ENCODE data around the gene SLC39A11. TPM values are rescaled to one million over a fixed set of nuclear protein-coding genes. Genes with fewer than 3 reads are reported as not detected.
"Not testable (repeated sequence)": the region's sequence is repeated elsewhere in the genome, so short reads cannot be mapped to it uniquely, and the experiment has no call there.

SLC39A11 gene
- total RNA-seq, 4 donors from 2014 or later: 23.0 to 30.9 (median 27.6) TPM

- no peaks in the 10 kb centered on the region for H3K36me3 ChIP-seq
- H3K27ac ChIP-seq: no peak overlapping the region
- 50 to 77% methylated on average over 2 to 5 of the region's 8 CpGs for WGBS, 2 donors
- H3K4me1 ChIP-seq: peaks cover 0 to 7% (median 0%) of the 10 kb centered on the region in 3 donors
- H3K4me3 ChIP-seq: no peak overlapping the region
- no peaks in the 10 kb centered on the region for H3K9me3 ChIP-seq
- no peak for DNase-seq
- intact Hi-C loops (cut with DNase I): no loop called here
- TF ChIP-seq POLR2A (IDR thresholded peaks at IDR 0.05): no peak
- no peak for TF ChIP-seq CTCF (IDR thresholded peaks at IDR 0.05)
- H3K27me3 ChIP-seq: no peaks in the 10 kb centered on the region
These were observed 87.1 kb downstream of the SLC39A11 start for GRCh38 chr17:73005360-73005759.

GRCh38 chr17:73003487-73003886, 89.0 kb downstream of the SLC39A11 start:
- WGBS, 2 donors: 82 to 88% methylated on average over 4 to 6 of the region's 6 CpGs
- TF ChIP-seq POLR2A (IDR thresholded peaks at IDR 0.05) (no peak), CTCF (IDR thresholded peaks at IDR 0.05) (peak in 1 of 6 experiments; percentile 26)
- no peak overlapping the region for H3K4me3 ChIP-seq
- intact Hi-C loops (cut with DNase I): no loop called here
- H3K4me1 ChIP-seq: peaks cover 0 to 7% (median 0%) of the 10 kb centered on the region in 3 donors
- no peak for DNase-seq
- H3K36me3 ChIP-seq: no peaks in the 10 kb centered on the region
- H3K9me3 ChIP-seq: no peaks in the 10 kb centered on the region
- H3K27ac ChIP-seq: no peak overlapping the region
- H3K27me3 ChIP-seq: no peaks in the 10 kb centered on the region

DNA sequence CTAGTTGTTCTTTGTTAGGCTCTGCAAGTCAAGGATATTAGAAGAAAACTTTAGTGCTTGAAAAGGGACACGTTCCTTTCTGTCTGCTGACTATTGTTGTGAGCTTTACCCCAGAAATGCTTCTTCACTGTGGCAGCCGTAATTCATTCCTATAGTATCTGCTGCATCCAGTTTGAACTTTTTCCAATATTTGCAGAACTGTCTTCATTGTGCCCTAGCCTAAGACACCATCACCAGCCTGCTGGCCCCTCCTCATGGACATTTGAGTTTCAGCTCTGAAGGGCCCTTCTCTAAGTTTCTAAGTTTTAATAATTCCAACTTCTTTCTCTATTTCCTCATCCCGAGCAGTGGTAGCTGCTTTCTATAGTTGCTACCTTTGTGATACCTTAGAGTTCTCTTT, 91.7 kb downstream of the SLC39A11 start:
- Histone ChIP-seq H3K27ac (no peak overlapping the region), H3K36me3 (peaks cover 0 to 9% (median 0%) of the 10 kb centered on the region in 3 donors), H3K9me3 (no peaks in the 10 kb centered on the region), H3K27me3 (no peaks in the 10 kb centered on the region), H3K4me1 (no peaks in the 10 kb centered on the region), H3K4me3 (no peak overlapping the region)
- 87 to 90% methylated on average over 3 of the region's 3 CpGs for whole genome bisulfite sequencing, 2 donors
- intact Hi-C loops (cut with DNase I): no loop called here
- DNase-seq: no peak
- TF ChIP-seq CTCF (IDR thresholded peaks at IDR 0.05) (no peak), POLR2A (IDR thresholded peaks at IDR 0.05) (no peak)

DNA sequence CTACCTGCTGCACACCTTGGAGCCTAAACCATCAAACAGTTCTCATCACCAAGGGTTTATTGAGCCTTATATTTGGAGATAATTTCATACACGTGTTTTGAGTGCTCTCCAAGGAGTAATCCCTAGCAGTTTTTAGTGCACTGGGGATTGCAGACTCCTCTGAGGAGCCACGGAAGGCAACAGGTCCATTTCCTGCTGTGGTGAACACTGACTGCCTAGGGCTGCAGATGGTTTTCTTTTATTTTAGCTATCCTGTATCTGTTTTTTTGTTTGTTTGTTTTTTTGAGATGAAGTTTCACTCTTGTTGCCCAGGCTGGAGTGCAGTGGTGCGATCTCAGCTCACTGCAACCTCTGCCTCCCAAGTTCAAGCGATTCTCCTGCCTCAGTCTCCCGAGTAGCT, 93.0 kb downstream of the SLC39A11 start:
- H3K4me3 ChIP-seq; DNase-seq; H3K27ac ChIP-seq; H3K27me3 ChIP-seq; H3K4me1 ChIP-seq; intact Hi-C loops (cut with DNase I); H3K9me3 ChIP-seq: not testable (repeated sequence)
- peaks cover 0 to 11% (median 0%) of the 10 kb centered on the region in 3 donors for H3K36me3 ChIP-seq
- 77 to 84% methylated on average over 5 of the region's 5 CpGs for WGBS, 2 donors

DNA sequence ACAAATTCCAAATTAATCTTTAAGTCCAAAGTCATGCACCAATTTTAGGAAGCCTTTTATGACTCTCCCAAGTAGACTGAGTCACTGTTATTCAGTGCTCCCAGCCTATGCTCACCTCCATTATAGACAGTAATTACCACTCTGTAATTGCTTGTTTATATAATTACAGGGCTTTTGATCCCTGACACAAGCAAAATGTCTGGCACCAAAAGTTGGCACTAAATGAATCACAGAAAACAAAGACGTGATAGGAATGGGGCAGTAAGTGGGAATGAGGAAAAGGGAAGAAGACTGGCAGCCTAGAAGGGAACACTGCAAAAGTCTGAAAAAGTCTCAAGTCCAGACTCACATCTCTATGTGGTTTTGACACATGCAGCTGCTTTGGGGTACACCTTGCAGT, 94.1 kb downstream of the SLC39A11 start:
- TF ChIP-seq CTCF (IDR thresholded peaks at IDR 0.05): no peak
- no peak for TF ChIP-seq POLR2A (IDR thresholded peaks at IDR 0.05)
- WGBS, 2 donors: 31 to 53% methylated on average over 1 of the region's 1 CpG
- intact Hi-C loops (cut with DNase I): no loop called here

DNA sequence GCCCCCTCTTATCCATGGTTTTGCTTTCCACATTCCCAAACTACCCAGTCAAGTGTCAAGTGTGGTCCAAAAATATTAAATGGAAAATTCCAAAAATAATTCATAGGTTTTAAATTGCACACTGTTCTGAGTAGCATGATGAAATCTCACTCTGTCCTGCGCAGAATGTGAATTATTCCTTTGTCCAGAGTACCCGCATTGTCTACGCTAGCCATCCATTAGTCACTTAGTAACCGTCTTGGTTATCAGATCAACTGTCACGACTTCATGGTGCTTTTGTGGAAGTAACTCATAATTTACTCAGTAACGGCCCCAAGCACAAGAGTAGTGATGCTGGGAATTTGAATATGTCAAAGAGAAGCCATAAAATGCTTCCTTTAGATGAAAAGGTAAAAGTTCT, 94.9 kb downstream of the SLC39A11 start:
- no peak for DNase-seq
- Histone ChIP-seq H3K27ac (no peak overlapping the region), H3K4me3 (no peak overlapping the region), H3K4me1 (no peaks in the 10 kb centered on the region), H3K27me3 (no peaks in the 10 kb centered on the region), H3K9me3 (no peaks in the 10 kb centered on the region), H3K36me3 (peaks cover 0 to 11% (median 0%) of the 10 kb centered on the region in 3 donors)
- intact Hi-C loops (cut with DNase I): no loop called here
- 91 to 97% methylated on average over 6 of the region's 6 CpGs for WGBS, 2 donors
- TF ChIP-seq POLR2A (IDR thresholded peaks at IDR 0.05): no peak
- TF ChIP-seq CTCF (IDR thresholded peaks at IDR 0.05): no peak

More for the DNA sequence above, 94.1 kb downstream of the SLC39A11 start:
- no peak for DNase-seq
- H3K27ac ChIP-seq: no peak overlapping the region
- H3K4me3 ChIP-seq: no peak overlapping the region
- H3K4me1 ChIP-seq: no peaks in the 10 kb centered on the region
- no peaks in the 10 kb centered on the region for H3K27me3 ChIP-seq
- no peaks in the 10 kb centered on the region for H3K9me3 ChIP-seq
- H3K36me3 ChIP-seq: peaks cover 0 to 11% (median 0%) of the 10 kb centered on the region in 3 donors

All from esophagus squamous epithelium (tissue), 5 donors.